H1 (cell line): Measurements from ENCODE around the gene ATP7B. TPM values are rescaled to one million over a fixed set of nuclear protein-coding genes. Genes with fewer than 3 reads are reported as not detected.

Experiments
- CTCF ChIA-PET: fragments of 300-600 bp; sonication (Branson Sonifier 250); formaldehyde crosslinking; loops from one replicate; lab custom pipeline; 2021; ENCODE audit not compliant: partially characterized antibody; lab: Charles Lee
- POLR2A ChIA-PET: fragments of 300-600 bp; sonication (Branson Sonifier 250); formaldehyde crosslinking; loops from one replicate; lab custom pipeline; 2021; ENCODE audit warnings: inconsistent platforms; ENCODE audit not compliant: partially characterized antibody; lab: Charles Lee
- DNase-seq, 2 experiments: peaks; one replicate each; pipeline versions ENCODE4 v3.0.0 to v3.0.0-alpha.2; 2010 to 2022; ENCODE audit warnings: low spot score in 2 of 2, low read depth in 1 of 2, mixed read lengths in 1 of 2
- FAIRE-seq: peaks from 2 replicates; lab custom pipeline; 2011; peaks lifted over from hg19 to GRCh38; lab: Jason Lieb, UNC
- H2AFZ ChIP-seq: 2 replicates; pipeline ENCODE4 v1.8.1; 2012; ENCODE audit warnings: low read length, inconsistent platforms
- H2AK5ac ChIP-seq: 2 replicates; pipeline ENCODE4 v1.6.1; 2013; ENCODE audit warnings: low read depth, low read length
- H2BK120ac ChIP-seq: replicated peaks from 2 replicates; pipeline ENCODE3; 2013; ENCODE audit warnings: low read depth, low read length, inconsistent platforms
- H2BK12ac ChIP-seq: 2 replicates; pipeline ENCODE4 v1.6.1; 2013; ENCODE audit warnings: low read depth, low read length
- H2BK15ac ChIP-seq: 2 replicates; pipeline ENCODE4 v1.6.1; 2013; ENCODE audit warnings: low read length
- H2BK20ac ChIP-seq: 2 replicates; pipeline ENCODE4 v1.6.1; 2013; ENCODE audit warnings: low read length
- H2BK5ac ChIP-seq: 2 replicates; pipeline ENCODE4 v1.6.1; 2013; ENCODE audit warnings: low read depth, low read length
- H3K14ac ChIP-seq: 2 replicates; pipeline ENCODE4 v1.6.1; 2013; ENCODE audit warnings: inconsistent platforms; ENCODE audit not compliant: insufficient read length
- H3K18ac ChIP-seq: 2 replicates; pipeline ENCODE4 v1.6.1; 2013; ENCODE audit warnings: low read length; ENCODE audit errors: extremely low read depth
- H3K23ac ChIP-seq: 2 replicates; pipeline ENCODE4 v1.6.1; 2013; ENCODE audit warnings: inconsistent platforms; ENCODE audit not compliant: insufficient read length
- H3K23me2 ChIP-seq: 2 replicates; pipeline ENCODE4 v1.6.1; 2013; ENCODE audit warnings: low read depth, low read length
- H3K27ac ChIP-seq: 2 replicates; pipeline ENCODE4 v1.6.1; 2011; ENCODE audit warnings: low read depth, low read length, inconsistent platforms
- H3K27me3 ChIP-seq, 4 experiments: replicated peaks in 1 of 4; 1 replicate in 1 of 4; 2 replicates in 3 of 4; pipeline versions ENCODE4 v1.6.1 to v1.8.1; 2011 to 2013; ENCODE audit warnings: low read length in 3 of 4, mild to moderate bottlenecking in 3 of 4, inconsistent platforms in 2 of 4, mixed read lengths in 2 of 4, moderate library complexity in 1 of 4; ENCODE audit not compliant: control insufficient read depth in 3 of 4, insufficient read depth in 3 of 4; ENCODE audit errors: extremely low read depth in 1 of 4
- H3K36me3 ChIP-seq, 4 experiments: 2 replicates each; pipeline versions ENCODE4 v1.6.1 to v1.8.1; 2011 to 2013; ENCODE audit warnings: mild to moderate bottlenecking in 4 of 4, low read length in 3 of 4, moderate library complexity in 2 of 4, control low read depth in 1 of 4, inconsistent platforms in 1 of 4; ENCODE audit not compliant: insufficient read depth in 4 of 4, control insufficient read depth in 2 of 4
- H3K4ac ChIP-seq: replicated peaks from 2 replicates; pipeline ENCODE3; 2013; ENCODE audit warnings: low read length, low read depth, mixed read lengths, inconsistent platforms; ENCODE audit not compliant: insufficient read length
- H3K4me1 ChIP-seq, 4 experiments: replicated peaks in 1 of 4; 1 replicate in 1 of 4; 2 replicates in 3 of 4; pipeline versions ENCODE4 v1.6.1 to v1.8.1; 2011 to 2013; ENCODE audit warnings: low read length in 3 of 4, inconsistent platforms in 2 of 4, mixed read lengths in 1 of 4; ENCODE audit not compliant: insufficient read depth in 4 of 4, control insufficient read depth in 3 of 4
- H3K4me2 ChIP-seq, 2 experiments: 2 replicates each; pipeline versions ENCODE4 v1.6.1 to v1.8.1; 2011 to 2013; ENCODE audit warnings: low read depth in 2 of 2, low read length in 2 of 2, control low read depth in 1 of 2, inconsistent platforms in 1 of 2, mild to moderate bottlenecking in 1 of 2; ENCODE audit not compliant: insufficient read depth in 1 of 2
- H3K4me3 ChIP-seq, 4 experiments: fragments of 200-600, 300-600 bp in 1 of 4; sonication (generic), shearing (Covaris generic), sonication (Bioruptor Twin) in 1 of 4; 2 replicates each; pipeline versions ENCODE4 v1.5.1 to v1.8.1; 2011 to 2016; ENCODE audit warnings: low read length in 4 of 4, low read depth in 3 of 4, control low read depth in 2 of 4, inconsistent platforms in 2 of 4, mild to moderate bottlenecking in 2 of 4, mixed read lengths in 1 of 4, moderate library complexity in 1 of 4; ENCODE audit not compliant: insufficient read depth in 2 of 4; ENCODE audit errors: extremely low read depth in 1 of 4
- H3K56ac ChIP-seq: replicated peaks from 2 replicates; pipeline ENCODE3; 2013; ENCODE audit warnings: low read depth, mild to moderate bottlenecking, mixed read lengths, low read length, inconsistent platforms; ENCODE audit not compliant: insufficient read length
- H3K79me1 ChIP-seq: 2 replicates; pipeline ENCODE4 v1.6.1; 2013; ENCODE audit warnings: low read depth, low read length, control low read depth
- H3K79me2 ChIP-seq, 2 experiments: 2 replicates each; pipeline versions ENCODE4 v1.6.1 to v1.8.1; 2012 to 2013; ENCODE audit warnings: low read length in 2 of 2, mild to moderate bottlenecking in 2 of 2, inconsistent platforms in 1 of 2; ENCODE audit not compliant: insufficient read depth in 2 of 2, control insufficient read depth in 1 of 2
- H3K9ac ChIP-seq, 4 experiments: replicated peaks in 1 of 4; 1 replicate in 1 of 4; 2 replicates in 3 of 4; pipeline versions ENCODE4 v1.6.1 to v1.8.1; 2011 to 2013; ENCODE audit warnings: low read depth in 3 of 4, low read length in 3 of 4, control low read depth in 2 of 4, mild to moderate bottlenecking in 2 of 4, moderate library complexity in 2 of 4, inconsistent platforms in 1 of 4; ENCODE audit errors: extremely low read depth in 1 of 4
- H3K9me3 ChIP-seq, 2 experiments: 2 replicates each; pipeline versions ENCODE4 v1.6.1 to v1.8.1; 2012 to 2013; ENCODE audit warnings: mild to moderate bottlenecking in 2 of 2, moderate library complexity in 2 of 2, control low read depth in 1 of 2, inconsistent platforms in 1 of 2, low read depth in 1 of 2, low read length in 1 of 2, mixed read lengths in 1 of 2; ENCODE audit not compliant: insufficient read depth in 2 of 2
- H4K20me1 ChIP-seq, 2 experiments: replicated peaks in 1 of 2; 2 replicates each; pipeline versions ENCODE3 to v1.8.1; 2011 to 2013; ENCODE audit warnings: inconsistent platforms in 2 of 2, low read length in 2 of 2, mild to moderate bottlenecking in 1 of 2; ENCODE audit not compliant: insufficient read depth in 2 of 2, control insufficient read depth in 1 of 2
- H4K5ac ChIP-seq: 2 replicates; pipeline ENCODE4 v1.6.1; 2013; ENCODE audit warnings: low read length, low read depth, mixed read lengths, inconsistent platforms; ENCODE audit not compliant: insufficient read length
- H4K8ac ChIP-seq: 2 replicates; pipeline ENCODE4 v1.8.0; 2013; ENCODE audit warnings: mild to moderate bottlenecking, moderate library complexity, low read length, inconsistent platforms; ENCODE audit not compliant: insufficient read depth; ENCODE audit errors: extremely low read depth
- H4K91ac ChIP-seq: replicated peaks from 2 replicates; pipeline ENCODE3; 2013; ENCODE audit warnings: low read length, mixed read lengths, inconsistent platforms; ENCODE audit not compliant: insufficient read length
- BCL11A ChIP-seq, 2 experiments: IDR thresholded peaks; one replicate each; pipeline ENCODE4 v1.6.1; 2011; ENCODE audit warnings: low read depth in 2 of 2, low read length in 2 of 2, mild to moderate bottlenecking in 2 of 2
- CBX8 ChIP-seq: fragments of 300-800, 300-1000 bp; sonication (generic); IDR thresholded peaks from 2 replicates; pipeline ENCODE4 v1.7.1; 2016; ENCODE audit warnings: low read depth, low read length, borderline replicate concordance
- CTBP2 ChIP-seq: IDR thresholded peaks from 2 replicates; pipeline ENCODE4 v1.7.0; 2011; ENCODE audit warnings: borderline replicate concordance, mild to moderate bottlenecking, moderate library complexity, mixed read lengths, low read length; ENCODE audit not compliant: insufficient read depth, insufficient read length
- HDAC2 ChIP-seq, 2 experiments: fragments of 300-600 bp in 1 of 2; sonication (generic) in 1 of 2; IDR thresholded peaks; 2 replicates each; pipeline ENCODE4 v1.6.1; 2011 to 2012; ENCODE audit warnings: low read depth in 2 of 2, low read length in 2 of 2, mild to moderate bottlenecking in 2 of 2, moderate library complexity in 2 of 2, borderline replicate concordance in 1 of 2, inconsistent platforms in 1 of 2
- JUN ChIP-seq: IDR thresholded peaks from 2 replicates; pipeline ENCODE4 v1.6.1; 2011; ENCODE audit warnings: low read depth, mild to moderate bottlenecking, improper control_type of control experiment, low read length
- NANOG ChIP-seq: IDR thresholded peaks from 2 replicates; pipeline ENCODE4 v1.6.1; 2011; ENCODE audit warnings: low read length, low read depth, mild to moderate bottlenecking, inconsistent platforms; ENCODE audit not compliant: insufficient read depth, poor library complexity, severe bottlenecking
- POLR2AphosphoS5 ChIP-seq: IDR thresholded peaks from 2 replicates; pipeline ENCODE4 v1.6.1; 2011; ENCODE audit warnings: low read depth, low read length
- POU5F1 ChIP-seq: IDR thresholded peaks from 2 replicates; pipeline ENCODE4 v1.6.1; 2011; ENCODE audit warnings: low read depth, mild to moderate bottlenecking, low read length, moderate library complexity
- TEAD4 ChIP-seq: IDR thresholded peaks from 2 replicates; pipeline ENCODE4 v1.6.1; 2012; ENCODE audit warnings: low read depth, low read length, inconsistent platforms, mixed read lengths
- WGBS, 2 experiments: shearing (Covaris generic) in 1 of 2; methylation state at CpG; one replicate each; pipeline versions ENCODE4 v1.1.6 to v1.1.7; 2013 to 2015; ENCODE audit warnings: low lambda C conversion rate in 2 of 2, mixed read lengths in 2 of 2, inconsistent platforms in 1 of 2, low coverage in 1 of 2, missing lambda C conversion rate in 1 of 2; ENCODE audit not compliant: insufficient replicate concordance in 2 of 2, insufficient coverage in 1 of 2, insufficient read length in 1 of 2; ENCODE audit errors: extremely low coverage in 1 of 2, missing lambda C conversion rate in 1 of 2; 5-methylcytosine and 5-hydroxymethylcytosine counted together
- polyA plus RNA-seq, 7 experiments: library from polyadenylated mRNA; depleted of rRNA in 3 of 7; stranded (reverse) in 5 of 7; unstranded in 2 of 7; fragments of >200 nt in 5 of 7; fragments of 200-250 nt in 2 of 7; gene quantifications; 1 replicate in 5 of 7; 2 replicates in 1 of 7; 4 replicates in 1 of 7; pipeline versions ENCODE4 v1.2.1 to v1.2.3, GENCODE V29; 2011 to 2013; ENCODE audit warnings: missing spikeins in 2 of 7, mixed read lengths in 2 of 7
- total RNA-seq: library from RNA; stranded (reverse); fragmentation: NEBNext Ultra II Directional; extraction: Animal tissue kit (Norgen Biotek cat#: 25700); gene quantifications from 2 replicates; pipeline ENCODE4 v1.2.1, GENCODE V29; 2021

Gene ATP7B
- total and polyA plus RNA-seq, 2 of the 8 experiments (the other 6 are each of a cell fraction or from before 2014, with no cell fraction given) = 4.1 to 9.2 TPM

GRCh38 chr13:51961493-51962403, 49.5 kb downstream of the ATP7B start:
- H3K14ac ChIP-seq = no peak overlapping the region
- TF ChIP-seq JUN (no peak), POLR2AphosphoS5 (no peak), POU5F1 (no peak), HDAC2 (IDR thresholded peaks at IDR 0.05; ENCODE audit: borderline replicate concordance in 1 of 2, low read depth in 2 of 2, low read length in 2 of 2) (no peak), CBX8 (no peak), NANOG (no peak), TEAD4 (no peak), BCL11A (IDR thresholded peaks at IDR 0.05; ENCODE audit: low read depth in 2 of 2, low read length in 2 of 2) (no peak), CTBP2 (no peak)
- H4K5ac ChIP-seq = no peak overlapping the region
- no peaks in the 10 kb centered on the region for H4K20me1 ChIP-seq
- no peak overlapping the region for H3K56ac ChIP-seq
- H2BK12ac ChIP-seq = no peak overlapping the region
- no peak overlapping the region for H2AFZ ChIP-seq
- no peak overlapping the region for H2BK5ac ChIP-seq
- no peaks in the 10 kb centered on the region for H3K4me1 ChIP-seq
- POLR2A ChIA-PET = no interaction called here
- H2BK120ac ChIP-seq = no peak overlapping the region
- no peak overlapping the region for H3K4ac ChIP-seq
- H4K8ac ChIP-seq = no peak overlapping the region
- no peaks in the 10 kb centered on the region for H3K27me3 ChIP-seq
- CTCF ChIA-PET = interaction anchor here (1.1 to 2.1 kb wide), 6 partner anchors 14 to 166 kb away, joined by 3 to 11 read pairs (median 4); partner anchors contain the start of gene NEK5
- H3K4me3 ChIP-seq = no peak overlapping the region
- H3K9me3 ChIP-seq = no peaks in the 10 kb centered on the region
- H3K79me2 ChIP-seq = no peaks in the 10 kb centered on the region
- no peak overlapping the region for H3K9ac ChIP-seq
- H2BK15ac ChIP-seq = no peak overlapping the region
- no peaks in the 10 kb centered on the region; the same call in 1 of the 2 replicates for H3K23me2 ChIP-seq
- no peak overlapping the region for H3K27ac ChIP-seq
- no peak overlapping the region for H3K18ac ChIP-seq
- H3K36me3 ChIP-seq = no peaks in the 10 kb centered on the region
- 94% methylated on average over 5 of the region's 5 CpGs; no CpG with 5 or more reads in 1 of the 2 experiments for WGBS, 2 experiments
- H4K91ac ChIP-seq = no peak overlapping the region
- H3K79me1 ChIP-seq = no peaks in the 10 kb centered on the region
- FAIRE-seq (no peak), DNase-seq (no peak)
- no peak overlapping the region for H3K23ac ChIP-seq
- H3K4me2 ChIP-seq = no peak overlapping the region
- no peak overlapping the region for H2AK5ac ChIP-seq
- no peak overlapping the region for H2BK20ac ChIP-seq
